RPMI7951 (cell line): ENCODE data around the gene IFITM10. TPM values are rescaled to one million over a fixed set of nuclear protein-coding genes. Genes with fewer than 3 reads are reported as not detected.

ENCODE experiments used
- DNase-seq: peaks from one replicate; pipeline ENCODE4 v3.0.0-alpha.2; 2012; ENCODE audit warnings: low read depth
- total RNA-seq: library from RNA; depleted of rRNA; stranded (reverse); fragments of >200 nt; shearing (Covaris generic); gene quantifications from 2 replicates; pipeline ENCODE4 v1.2.3, GENCODE V29; 2014

IFITM10 gene
- total RNA-seq, 1 experiment from 2014 or later, result 4.3 TPM

DNA sequence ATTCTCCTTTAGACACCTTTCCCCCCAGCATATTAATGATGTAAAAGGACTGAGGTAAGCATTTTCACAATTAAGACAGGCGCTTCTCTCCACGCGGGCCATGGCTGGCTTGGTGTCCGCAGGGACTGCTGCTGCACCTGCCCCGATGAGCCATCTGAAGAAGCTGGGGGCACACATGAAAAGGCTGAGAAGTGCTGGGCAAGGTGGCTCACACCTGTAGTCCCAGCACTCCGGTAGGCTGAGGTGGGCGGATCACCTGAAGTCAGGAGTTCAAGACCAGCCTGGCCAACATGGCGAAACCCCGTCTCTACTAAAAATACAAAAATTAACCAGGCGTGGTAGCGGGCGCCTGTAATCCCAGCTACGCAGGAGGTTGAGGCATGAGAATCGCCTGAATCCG lies 32.1 kb downstream of the IFITM10 start:
- no peak for DNase-seq

DNA sequence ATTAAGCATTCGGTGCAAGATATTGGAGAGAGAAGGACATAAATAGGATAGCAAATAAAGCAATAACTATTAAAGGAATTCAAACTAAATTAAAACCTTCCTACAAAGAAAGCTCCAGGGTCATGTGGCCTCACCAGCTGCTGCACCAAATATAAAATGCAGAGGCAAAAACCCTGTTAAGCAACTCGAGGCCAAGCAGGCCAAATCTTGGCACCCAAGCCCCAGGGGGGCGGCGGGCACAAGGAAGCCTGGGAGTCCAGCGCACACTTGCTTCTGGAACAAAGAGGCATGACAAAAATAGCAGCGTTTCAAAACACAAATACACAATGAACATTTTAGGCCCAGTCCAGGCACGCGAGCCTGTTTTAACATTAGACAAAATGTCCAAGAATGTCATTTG lies 32.6 kb downstream of the IFITM10 start:
- no peak for DNase-seq

DNA sequence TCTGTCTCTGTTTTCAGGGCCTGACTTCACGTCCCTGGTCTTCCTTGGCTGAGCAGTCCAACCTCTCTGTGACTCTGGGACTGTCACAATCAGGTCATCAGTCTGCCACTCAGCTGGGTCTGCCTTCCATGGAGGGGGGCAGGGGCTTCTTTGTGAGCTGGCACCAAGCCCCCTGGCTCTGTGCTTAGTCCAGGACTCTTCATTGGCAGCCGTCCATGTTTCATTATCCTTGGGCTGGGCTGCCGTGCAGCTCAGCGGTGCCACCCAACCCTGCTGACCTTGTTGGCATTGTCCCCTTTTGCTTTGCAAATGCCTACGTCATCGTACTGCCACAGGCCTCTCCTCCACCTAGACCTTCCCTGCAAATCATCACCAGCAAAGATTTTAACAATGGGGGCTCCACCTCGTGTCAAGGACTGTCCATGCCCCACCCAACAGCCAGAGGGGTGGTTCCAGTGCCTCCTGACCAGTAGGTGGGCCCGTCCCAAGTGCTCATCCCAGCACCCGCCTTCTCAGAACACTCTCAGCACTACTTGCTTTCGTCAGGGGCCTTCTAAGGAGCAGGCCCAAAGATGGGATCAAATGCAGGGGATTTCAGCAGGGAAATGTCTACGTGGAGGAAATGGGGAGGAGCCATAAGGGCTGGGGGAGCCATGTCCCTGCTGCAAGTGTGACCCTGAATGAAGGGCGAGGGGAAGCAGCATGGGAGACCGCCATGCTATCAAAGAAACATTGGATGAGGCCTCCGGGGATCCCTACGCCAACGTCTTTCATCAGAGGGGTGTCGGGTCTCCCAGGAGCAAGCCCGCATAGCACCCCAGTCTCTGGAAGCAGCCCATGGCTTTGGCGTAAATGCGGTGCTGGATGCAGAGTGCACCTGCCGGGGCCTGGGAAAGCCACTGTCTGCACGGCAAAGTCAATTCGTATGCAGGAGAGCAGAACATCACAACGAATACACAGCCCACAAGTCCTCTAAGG lies 35.2 kb downstream of the IFITM10 start:
- no peak for DNase-seq

DNA sequence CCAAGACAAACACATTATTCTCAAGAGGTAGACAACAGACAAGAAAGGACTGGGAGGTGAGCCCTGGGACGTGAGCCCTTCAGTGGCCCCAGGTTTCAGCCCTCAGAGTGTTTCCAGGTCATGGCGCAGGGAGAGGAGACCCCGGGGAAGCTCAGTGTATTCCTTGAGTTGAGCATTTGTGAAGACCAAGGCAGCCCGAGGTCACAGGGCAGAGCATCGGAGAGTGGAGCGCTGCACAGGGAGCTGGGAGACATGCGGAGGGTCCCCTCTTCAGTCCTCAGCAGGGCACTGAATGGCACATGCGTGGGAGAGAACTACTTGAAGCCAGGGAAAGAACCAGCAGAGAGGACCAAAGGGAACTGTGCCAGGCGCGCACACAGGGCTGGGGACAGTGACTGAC lies 41.7 kb downstream of the IFITM10 start:
- DNase-seq, result no peak

DNA sequence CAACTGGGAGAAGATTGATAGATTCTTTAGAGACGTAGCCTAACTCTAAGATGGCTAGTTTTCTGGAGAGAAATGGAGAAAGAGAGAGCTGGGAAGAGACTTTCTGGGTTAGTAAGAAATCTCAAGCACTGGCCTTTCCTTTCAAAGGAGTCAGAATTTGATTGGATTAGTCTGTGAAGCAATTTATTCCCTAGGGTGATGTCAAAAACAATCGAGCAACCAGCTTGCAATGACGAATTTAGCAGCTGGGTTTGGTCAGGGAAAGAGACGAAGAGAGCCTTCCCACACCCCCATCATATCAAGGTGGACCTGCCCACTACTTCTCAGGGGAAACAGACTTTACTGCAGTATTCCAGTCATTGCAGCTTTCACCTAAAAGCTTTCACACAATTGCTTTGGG lies 42.6 kb downstream of the IFITM10 start:
- no peak for DNase-seq

DNA sequence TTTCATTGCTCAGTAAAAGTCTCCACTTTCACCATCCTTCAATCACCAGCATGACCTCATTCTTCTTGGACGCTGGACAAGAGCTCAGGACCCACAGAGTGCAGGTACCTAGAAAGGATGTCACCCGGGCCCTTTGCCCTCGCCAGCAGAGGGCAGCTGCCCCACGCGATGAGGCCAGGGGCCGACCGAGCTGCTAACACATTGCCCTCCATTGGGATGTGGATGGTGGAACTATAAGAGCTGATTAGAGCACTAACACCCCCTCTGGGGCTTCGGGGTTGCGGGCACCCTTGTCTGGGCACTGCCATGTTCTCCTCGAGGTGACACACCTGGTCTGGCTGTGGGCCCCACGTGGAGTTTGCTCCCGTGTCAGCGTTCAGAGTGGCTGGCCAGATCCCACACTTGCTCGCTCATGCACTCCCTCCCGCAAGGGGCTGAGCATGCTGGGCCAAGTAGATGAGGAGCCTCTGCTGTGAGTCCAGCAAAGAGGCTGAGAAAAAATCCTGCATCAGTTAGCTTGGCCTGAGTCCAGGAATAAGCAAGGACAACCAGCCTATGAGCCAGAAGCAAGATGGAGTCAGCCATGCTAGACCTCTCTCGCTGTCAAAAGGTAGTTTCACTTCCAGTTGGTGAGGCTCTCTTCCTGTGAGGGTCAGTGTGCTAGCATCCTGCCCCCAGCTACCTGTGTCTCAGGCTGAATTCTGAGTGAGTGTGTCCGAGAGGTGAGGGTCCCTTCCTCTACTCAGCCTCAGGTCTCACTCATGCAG lies 43.6 kb downstream of the IFITM10 start:
- peak; percentile 18 for DNase-seq

DNA sequence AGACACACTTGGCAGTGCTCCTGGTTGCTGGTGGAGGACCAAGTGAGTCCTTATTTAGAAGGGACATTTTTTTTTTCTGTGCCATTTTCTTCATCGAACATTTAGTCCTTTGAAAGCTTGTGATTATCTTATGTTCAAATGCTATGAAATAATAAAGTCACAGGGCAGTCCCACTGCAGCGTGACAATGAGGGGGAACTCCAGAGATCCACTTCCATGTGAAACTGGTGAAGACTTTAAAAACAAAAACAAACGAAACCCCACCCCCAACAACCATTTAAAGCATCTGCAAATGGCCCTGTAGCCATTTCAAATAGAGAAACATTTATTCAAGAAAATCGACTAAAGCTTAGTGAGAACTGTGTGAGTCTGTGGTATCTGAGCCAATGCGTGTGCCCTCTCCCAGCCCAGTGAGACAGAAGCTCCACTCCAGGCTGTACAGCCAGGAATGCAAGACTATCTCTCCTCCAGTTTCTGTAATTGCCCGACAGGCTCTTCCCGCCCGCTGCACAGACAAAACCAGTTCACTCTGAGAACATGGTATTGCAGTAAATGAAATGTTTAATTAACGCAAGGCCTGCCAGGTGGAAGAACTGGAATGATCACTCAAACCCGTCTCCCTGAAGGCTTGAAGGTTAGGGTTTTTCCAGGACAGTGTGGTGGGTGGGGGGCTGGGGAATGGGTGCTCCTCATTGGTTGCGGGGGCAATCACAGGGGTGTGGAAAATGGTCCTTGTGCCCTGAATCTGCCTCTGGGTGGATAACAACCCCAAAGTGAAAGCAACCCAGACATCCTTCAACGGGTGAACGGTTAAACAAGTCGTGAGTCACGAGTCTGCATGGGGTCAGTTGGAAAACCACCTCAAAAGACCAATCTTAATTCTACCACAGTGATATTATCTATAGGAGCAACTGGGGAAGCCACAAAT lies 45.0 kb downstream of the IFITM10 start:
- DNase-seq, result peak; percentile 95

DNA sequence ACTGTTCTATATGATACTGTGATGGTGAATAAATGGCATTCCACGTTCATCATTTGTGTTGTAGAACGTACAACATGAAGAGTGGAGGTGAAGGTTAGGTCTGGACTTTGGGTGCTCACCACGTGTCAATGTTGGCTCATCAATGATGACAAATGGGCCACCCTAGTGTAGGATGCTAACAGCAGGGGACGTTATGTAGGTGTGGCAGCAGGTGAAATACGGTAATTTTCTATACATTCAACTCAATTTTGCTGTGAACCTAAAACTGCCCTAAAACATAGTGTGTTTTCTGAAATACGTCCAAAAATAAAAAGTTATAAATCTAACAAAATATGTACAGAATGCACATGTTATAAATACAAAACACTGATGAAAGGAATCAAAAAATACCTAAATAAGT lies 47.2 kb downstream of the IFITM10 start:
- no peak for DNase-seq

DNA sequence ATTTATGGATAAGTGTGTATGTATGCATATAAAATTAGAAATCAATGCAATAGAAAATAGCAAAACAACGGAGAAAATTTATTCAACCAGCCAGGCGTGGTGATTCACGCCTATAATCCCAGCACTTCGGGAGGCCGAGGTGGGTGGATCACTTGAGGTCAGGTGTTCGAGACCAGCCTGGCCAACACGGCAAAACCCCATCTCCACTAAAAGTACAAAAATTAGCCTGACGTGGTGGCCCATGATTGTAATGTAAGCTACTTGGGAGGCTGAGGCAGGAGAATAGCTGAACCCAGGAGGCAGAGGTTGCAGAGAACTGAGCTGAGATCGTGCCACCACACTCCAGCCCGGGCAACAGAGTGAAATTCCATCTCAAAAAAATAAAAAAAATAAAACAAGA lies 47.9 kb downstream of the IFITM10 start:
- no peak for DNase-seq

DNA sequence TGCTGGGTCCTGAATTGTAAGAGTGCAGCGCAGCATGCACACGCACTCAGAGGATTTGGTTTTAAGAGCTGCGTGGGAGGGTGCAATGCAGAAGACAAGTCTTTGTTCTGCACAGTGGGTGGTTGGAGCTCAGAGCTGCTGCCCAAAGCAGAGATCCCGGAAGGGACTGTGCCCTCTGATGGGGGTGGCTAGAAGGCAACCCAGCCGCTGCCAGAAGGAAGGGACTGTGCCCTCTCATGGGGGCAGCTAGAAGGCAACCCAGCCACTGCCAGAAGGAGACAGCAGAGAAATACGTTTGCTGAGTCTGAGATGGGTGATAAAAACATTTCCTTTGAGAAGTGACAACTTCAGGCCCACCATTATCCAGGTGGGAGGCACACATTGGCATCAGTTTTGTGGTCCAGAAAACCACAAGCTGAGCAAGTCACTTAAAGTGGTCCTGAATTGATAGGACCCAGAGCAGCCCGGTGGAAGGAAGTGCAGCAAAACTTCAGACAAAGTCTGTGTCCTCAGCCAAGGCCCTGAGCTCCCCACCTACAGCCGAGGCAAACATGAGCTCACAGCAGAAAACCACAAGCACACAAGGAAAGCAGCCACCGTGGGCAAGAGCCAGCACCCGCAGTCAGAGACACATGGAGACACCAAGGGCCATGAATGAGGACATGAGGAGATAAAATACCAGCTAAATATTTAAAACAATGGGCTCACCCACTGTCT lies 49.1 kb downstream of the IFITM10 start:
- no peak for DNase-seq

DNA sequence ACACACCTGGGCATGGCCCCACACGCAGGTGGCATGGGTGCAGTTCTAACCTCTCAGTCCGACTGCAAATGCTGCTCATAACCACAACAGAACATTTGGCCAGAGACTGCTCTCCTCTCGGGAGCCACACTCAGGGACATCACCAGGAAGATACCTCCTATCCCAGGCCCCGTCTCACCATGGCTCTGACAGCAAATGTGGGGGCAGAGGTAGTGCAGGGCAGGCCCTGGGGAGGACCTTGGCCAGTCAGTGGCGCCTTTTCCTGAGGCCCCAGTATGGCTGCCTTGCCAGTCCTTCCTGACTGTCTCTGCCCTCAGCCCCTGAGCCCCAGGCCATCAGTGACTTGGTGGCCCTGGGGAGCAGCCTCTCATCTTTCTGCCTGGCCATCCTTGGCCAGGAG lies 50.6 kb downstream of the IFITM10 start:
- DNase-seq, result no peak

DNA sequence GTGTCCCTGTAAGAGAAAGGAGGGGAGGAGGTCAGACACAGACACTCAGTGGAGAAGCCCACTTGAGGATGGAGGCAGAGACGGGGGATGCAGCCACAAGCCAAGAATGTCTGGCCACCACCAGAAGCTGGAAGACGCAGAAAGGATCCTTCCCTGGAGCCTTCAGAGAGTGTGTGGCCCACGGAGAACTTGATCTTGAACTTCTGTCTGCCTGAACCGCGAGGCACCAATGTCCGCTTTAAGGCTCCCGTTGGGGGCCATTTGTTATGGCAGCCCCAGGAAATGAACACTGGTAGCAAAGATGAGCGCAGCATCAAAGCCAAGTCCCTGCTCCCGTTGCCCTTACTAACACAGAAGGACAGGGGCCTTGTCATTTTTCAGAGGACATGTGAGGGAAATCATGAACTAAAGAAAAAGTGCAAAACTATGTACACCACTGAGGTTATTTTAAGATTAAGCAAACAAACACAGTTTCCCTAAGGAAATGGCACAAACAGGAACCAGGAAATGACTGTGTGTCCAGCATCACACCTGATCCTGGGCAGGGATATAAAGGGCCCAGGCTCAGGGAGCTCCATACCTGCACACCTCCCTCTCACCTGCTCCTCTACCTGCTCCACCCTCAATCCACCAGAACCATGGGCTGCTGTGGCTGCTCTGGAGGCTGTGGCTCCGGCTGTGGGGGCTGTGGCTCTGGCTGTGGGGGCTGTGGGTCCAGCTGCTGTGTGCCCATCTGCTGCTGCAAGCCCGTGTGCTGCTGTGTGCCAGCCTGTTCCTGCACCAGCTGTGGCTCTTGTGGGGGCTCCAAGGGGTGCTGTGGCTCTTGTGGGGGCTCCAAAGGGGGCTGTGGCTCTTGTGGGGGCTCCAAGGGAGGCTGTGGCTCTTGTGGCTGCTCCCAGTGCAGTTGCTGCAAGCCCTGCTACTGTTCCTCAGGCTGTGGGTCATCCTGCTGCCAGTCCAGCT lies 53.5 kb downstream of the IFITM10 start, which contains the start of gene KRTAP5-6:
KRTAP5-6 (plus strand) TSS at position 588 of the 963 bp plus-strand sequence; CDS start at position 639, 51 bp downstream.
- DNase-seq, result no peak

DNA sequence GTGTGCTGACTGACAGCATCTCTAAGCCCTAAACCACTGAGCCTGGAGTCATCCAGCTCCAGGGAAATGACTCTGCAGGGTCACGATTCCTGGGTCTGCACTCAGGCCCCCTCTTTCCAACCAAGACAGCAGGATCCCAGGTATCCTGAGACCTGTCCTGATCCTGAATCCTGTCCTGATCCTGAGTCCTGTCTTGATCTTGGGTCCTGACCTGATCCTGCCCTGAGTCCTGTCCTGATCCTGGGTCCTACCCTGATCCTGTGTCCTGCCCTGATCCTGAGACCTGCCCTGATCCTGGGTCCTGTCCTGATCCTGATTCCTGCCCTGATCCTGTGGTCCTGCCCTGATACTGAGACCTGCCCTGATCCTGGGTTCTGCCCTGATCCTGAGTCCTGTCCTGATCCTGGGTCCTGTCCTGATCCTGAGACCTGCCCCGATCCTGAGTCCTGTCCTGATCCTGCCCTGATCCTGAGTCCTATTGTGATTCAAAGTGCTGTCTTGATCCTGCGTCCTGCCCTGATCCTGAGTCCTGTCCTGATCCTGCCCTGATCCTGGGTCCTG lies 54.8 kb downstream of the IFITM10 start:
- no peak for DNase-seq

DNA sequence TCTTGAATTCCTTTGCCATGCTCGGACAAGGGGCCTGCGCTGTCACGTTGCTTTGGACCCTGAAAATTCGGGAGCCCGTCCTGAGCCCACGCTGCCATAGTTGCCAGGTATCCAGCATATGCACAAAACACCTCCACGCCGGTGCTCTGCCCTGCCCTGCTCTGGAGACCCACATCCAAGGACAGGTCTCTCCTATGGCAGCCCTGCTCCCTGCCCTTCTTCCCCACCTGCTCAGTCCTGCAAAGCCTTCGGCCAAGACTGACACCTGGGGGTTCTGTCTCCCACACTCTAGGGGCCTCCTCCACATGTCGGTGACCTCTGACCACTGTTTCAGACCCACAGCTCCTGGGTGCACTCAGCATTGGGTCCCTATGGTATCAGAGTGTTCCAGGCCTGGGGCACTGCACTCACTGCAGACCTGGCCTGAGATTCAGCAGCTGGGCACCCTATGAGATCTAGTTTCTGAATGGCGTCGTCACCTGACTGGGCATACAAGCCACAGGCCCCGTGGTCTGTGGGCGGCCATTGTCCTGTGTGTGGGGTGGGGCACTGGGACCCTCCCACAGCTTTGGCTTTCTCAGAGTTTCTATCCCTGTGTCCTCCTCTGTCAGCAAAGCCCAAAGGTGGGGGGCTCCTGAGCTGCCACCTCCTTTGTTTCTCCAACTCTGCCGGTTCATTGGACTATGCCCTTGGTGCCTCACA lies 55.4 kb downstream of the IFITM10 start:
- DNase-seq, result no peak

DNA sequence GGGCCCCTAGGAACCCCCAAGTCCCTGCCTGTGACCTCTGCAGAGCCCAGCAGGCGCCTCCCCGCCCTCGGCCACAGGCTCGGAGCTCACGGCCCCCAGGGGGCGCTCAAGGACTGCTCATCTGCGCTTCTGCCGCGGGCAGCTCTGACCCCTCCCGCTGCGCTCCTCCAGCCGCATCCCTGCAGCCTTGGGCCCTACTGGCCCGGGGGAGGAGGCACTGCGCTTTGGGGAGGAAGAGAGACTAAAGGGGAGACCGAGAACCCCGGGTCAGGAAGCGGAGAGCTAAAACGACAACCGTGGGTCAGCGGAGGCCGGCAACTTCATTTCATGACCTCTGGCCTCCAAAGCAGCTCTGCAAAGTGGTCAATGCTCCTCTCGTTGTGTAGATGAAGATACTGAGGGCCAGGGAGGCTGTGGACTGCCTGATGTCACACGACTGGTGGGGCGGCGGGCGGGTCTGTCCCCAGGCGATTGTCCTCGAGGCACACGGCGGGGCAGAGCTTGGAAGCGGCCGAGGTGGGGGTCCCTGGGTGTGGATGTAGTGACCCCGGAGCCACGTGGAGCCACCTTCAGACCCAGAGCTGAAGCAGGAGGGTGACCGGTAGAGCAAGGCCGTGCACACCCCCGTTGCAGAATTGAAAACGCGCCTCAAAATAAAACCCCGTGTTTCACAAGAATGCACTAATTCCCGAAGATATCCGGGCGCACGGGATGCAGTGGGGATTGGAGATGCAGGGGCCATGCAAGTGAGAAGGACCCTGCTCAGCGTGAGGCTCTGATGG lies 56.1 kb downstream of the IFITM10 start:
- peak; percentile 66 for DNase-seq

DNA sequence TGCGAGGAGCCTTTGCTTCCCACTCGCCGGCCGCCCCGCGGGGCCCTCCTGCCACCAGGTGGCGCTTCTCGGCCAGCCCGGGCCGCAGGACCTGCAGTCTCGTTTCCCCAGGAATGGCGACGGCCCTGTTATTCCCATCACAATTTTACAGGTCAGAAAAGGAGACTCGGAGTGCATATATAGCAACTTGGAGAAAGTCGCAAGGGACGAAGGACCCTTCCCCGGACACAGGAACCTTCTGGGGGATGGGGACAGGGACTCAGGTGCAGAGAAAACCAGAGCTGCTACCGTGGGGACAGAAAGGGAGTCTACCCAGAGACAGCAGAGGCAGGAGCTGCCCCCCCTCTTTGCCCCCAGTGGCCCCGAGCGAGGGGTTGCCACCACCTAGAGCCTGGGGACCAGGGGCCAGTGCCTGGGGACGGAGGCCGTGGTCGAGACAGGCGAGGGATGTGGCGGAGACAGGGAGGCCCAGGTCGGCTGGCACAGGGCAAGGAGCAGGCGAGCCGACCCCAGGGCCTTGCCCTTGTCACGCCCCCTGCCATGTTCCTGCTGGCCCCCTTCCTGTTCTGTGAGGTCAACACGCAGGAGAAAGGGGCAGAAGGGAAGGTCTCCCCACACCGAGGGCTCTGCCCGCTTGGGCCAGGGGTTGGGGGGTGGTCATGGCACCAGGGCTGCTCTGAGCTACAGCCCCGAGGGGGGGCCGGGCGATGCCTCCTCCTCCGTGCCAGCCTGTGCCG lies 56.9 kb downstream of the IFITM10 start:
- DNase-seq, result peak; percentile 60

DNA sequence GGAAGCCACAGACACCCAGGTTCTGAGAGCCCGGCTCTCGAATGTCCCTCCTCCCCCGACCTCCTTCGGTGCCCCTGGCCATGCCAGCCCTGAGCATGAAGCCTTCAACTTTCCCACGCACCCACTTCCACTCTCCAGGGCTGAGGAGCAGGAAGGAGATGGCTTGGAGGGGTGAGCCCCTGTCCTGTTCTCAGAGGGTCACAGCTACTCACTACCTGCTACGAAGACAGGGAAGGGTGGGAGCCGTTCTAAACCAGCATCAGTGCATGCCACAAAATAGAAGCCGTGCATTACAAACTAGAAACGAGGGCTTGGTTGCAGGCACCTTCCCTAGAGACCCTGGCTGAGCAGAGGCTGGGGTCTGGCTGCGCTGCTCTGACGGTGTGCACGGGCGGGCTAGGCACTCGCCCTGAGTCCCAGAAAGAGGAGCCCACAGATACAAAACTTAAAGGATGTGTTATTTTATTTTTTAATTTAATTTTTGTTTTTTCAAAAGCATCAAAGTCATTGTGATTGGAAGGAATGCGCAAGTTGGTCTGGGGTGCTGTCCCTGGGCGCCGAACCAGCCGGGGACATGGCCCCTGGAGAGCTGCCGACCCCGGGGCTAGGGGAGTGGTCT lies 57.6 kb downstream of the IFITM10 start:
- DNase-seq, result no peak
